ENCODE data around the gene TRIM28.

The TRIM28 gene

DNA sequence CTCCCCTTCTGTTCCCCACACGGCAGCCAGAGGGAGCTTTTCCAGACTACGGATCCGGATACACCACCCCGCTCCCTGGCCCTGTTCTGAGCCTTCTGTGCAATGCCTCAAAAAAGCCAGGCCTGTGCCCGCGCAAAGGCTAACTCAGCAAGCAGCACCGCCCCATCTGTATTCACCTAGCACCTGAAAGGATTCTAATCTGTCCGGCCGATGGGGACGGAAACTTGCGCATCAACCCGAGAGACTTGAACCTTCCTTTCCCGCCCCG, 24.8 kb upstream of the TRIM28 start:
- H3K9me3 ChIP-seq (ENCODE audit: insufficient read depth, low read length, severe bottlenecking), result no peaks in the 10 kb centered on the region
- H3K36me3 ChIP-seq (ENCODE audit: insufficient read depth, low read length), result peaks cover 29% of the 10 kb centered on the region
- H3K4me2 ChIP-seq (ENCODE audit: insufficient read depth, low read length), result peak overlapping the region; percentile 90
- no peak for TF ChIP-seq EZH2 (IDR thresholded peaks at IDR 0.05; ENCODE audit: borderline replicate concordance, low read depth, low read length, severe bottlenecking)
- TF ChIP-seq, protein P1, sequence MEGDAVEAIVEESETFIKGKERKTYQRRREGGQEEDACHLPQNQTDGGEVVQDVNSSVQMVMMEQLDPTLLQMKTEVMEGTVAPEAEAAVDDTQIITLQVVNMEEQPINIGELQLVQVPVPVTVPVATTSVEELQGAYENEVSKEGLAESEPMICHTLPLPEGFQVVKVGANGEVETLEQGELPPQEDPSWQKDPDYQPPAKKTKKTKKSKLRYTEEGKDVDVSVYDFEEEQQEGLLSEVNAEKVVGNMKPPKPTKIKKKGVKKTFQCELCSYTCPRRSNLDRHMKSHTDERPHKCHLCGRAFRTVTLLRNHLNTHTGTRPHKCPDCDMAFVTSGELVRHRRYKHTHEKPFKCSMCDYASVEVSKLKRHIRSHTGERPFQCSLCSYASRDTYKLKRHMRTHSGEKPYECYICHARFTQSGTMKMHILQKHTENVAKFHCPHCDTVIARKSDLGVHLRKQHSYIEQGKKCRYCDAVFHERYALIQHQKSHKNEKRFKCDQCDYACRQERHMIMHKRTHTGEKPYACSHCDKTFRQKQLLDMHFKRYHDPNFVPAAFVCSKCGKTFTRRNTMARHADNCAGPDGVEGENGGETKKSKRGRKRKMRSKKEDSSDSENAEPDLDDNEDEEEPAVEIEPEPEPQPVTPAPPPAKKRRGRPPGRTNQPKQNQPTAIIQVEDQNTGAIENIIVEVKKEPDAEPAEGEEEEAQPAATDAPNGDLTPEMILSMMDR (IDR thresholded peaks at IDR 0.05; ENCODE audit: borderline replicate concordance, extremely low read depth, low read length, poor library complexity, severe bottlenecking), result peak; percentile 86
- H2AFZ ChIP-seq (ENCODE audit: low read depth, low read length), result peak overlapping the region; percentile 88
- peaks cover 21% of the 10 kb centered on the region for H4K20me1 ChIP-seq (ENCODE audit: insufficient read depth, low read length)
- peak; percentile 79 for DNase-seq
- peak overlapping the region; percentile 94 for H3K27ac ChIP-seq (ENCODE audit: low read length)
- peak overlapping the region; percentile 98 for H3K9ac ChIP-seq (ENCODE audit: low read depth, low read length)
- peak overlapping the region; percentile 82 to 92 for H3K4me3 ChIP-seq (ENCODE audit: low read depth in 1 of 2, low read length in 2 of 2)
- peaks cover 59% of the 10 kb centered on the region for H3K79me2 ChIP-seq (ENCODE audit: insufficient read depth, low read length)
- peak; percentile 44 for ATAC-seq (ENCODE audit: insufficient read depth, low read depth)
- peaks cover 55% of the 10 kb centered on the region for H3K4me1 ChIP-seq (ENCODE audit: insufficient read depth, low read length)
- H3K27me3 ChIP-seq (ENCODE audit: insufficient read depth, low read length, poor library complexity), result no peaks in the 10 kb centered on the region

DNA sequence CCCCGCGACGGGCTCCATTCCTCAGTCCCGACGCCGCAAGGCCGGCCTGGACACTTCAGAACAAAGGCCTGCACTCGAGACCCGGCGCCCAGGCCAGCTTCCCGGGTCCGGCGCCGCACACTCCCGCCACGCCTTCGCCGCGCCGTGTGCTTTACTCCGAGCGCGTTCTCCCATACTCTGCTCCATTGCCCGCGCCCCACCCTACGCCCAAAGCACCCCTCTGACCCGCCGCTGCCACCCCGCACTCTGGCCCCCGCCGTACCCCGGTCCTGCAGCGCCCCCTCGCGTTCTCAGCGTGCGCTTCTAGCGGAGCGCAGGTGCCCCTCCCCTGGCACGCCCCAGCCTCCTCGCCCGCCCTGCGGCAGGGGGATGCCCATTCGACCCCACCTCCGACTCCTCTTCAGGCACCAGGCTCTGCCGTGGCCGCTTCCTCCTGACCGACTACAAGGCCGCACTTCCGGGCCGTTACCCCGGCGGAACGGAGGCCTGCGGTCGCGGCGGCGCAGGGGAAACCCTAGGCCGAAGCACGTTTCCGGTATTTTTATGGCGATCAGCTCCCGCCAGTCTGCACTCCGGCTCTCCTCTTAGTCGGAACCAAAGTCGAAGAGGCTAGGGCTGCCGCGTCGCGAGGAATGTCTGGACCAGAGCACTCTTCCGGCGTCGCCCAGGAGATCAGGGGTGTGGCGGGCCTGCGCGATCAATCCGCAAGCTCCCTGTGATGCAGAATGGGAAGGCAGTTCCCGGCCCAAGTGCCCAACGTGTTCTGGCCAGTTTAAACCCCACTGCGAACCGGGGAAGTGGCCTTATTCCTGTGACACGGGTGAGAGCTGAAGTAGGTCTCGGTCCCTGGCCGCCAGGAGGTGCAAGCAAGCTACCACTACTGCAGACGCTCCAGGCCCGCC, 24.3 kb upstream of the TRIM28 start, which contains the start of gene ZBTB45:
Gene ZBTB45, minus strand, starts transcription at position 456 of the 902 bp plus-strand sequence. CDS start 2,137 bp downstream, outside the sequence.
- H3K27me3 ChIP-seq (ENCODE audit: insufficient read depth, low read length, poor library complexity), result no peaks in the 10 kb centered on the region
- H3K4me3 ChIP-seq (ENCODE audit: low read depth in 1 of 2, low read length in 2 of 2), result peak within 1 kb of the TSS; percentile 82 to 92
- H4K20me1 ChIP-seq (ENCODE audit: insufficient read depth, low read length), result peaks cover 21% of the 10 kb centered on the region
- peak within 1 kb of the TSS; percentile 90 for H3K4me2 ChIP-seq (ENCODE audit: insufficient read depth, low read length)
- H3K9ac ChIP-seq (ENCODE audit: low read depth, low read length), result peak within 1 kb of the TSS; percentile 98
- TF ChIP-seq EZH2 (IDR thresholded peaks at IDR 0.05; ENCODE audit: borderline replicate concordance, low read depth, low read length, severe bottlenecking), result no peak
- TF ChIP-seq, protein P1 (IDR thresholded peaks at IDR 0.05; ENCODE audit: borderline replicate concordance, extremely low read depth, low read length, poor library complexity, severe bottlenecking), result peak; percentile 92
- peaks cover 52% of the 10 kb centered on the region for H3K4me1 ChIP-seq (ENCODE audit: insufficient read depth, low read length)
- H3K79me2 ChIP-seq (ENCODE audit: insufficient read depth, low read length), result peaks cover 54% of the 10 kb centered on the region
- peaks cover 26% of the 10 kb centered on the region for H3K36me3 ChIP-seq (ENCODE audit: insufficient read depth, low read length)
- H3K27ac ChIP-seq (ENCODE audit: low read length), result peak within 1 kb of the TSS; percentile 94
- ATAC-seq (ENCODE audit: insufficient read depth, low read depth) (peak; percentile 81), DNase-seq (peak; percentile 96)
- no peaks in the 10 kb centered on the region for H3K9me3 ChIP-seq (ENCODE audit: insufficient read depth, low read length, severe bottlenecking)
- peak within 1 kb of the TSS; percentile 88 for H2AFZ ChIP-seq (ENCODE audit: low read depth, low read length)

DNA sequence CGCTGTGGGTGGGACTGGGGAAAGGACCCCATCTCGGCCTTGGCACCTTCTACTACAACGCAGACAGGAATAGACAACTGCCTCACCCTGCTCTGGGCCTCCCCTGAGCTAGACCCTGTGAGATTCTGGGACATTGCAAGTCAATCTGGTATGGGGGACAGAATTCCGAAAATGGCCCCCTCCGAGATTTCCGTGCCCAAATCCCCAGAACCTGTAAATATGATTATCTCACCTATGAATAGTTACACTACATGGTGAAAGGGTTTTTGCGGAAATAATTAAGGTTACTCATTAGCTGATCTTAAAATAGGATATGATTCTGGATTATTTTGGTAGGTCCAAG, 23.6 kb upstream of the TRIM28 start:
- H3K4me2 ChIP-seq (ENCODE audit: insufficient read depth, low read length), result peak overlapping the region; percentile 90
- H3K79me2 ChIP-seq (ENCODE audit: insufficient read depth, low read length), result peaks cover 49% of the 10 kb centered on the region
- H3K4me1 ChIP-seq (ENCODE audit: insufficient read depth, low read length), result peaks cover 45% of the 10 kb centered on the region
- peak overlapping the region; percentile 94 for H3K27ac ChIP-seq (ENCODE audit: low read length)
- TF ChIP-seq EZH2 (IDR thresholded peaks at IDR 0.05; ENCODE audit: borderline replicate concordance, low read depth, low read length, severe bottlenecking), result no peak
- TF ChIP-seq, protein P1 (IDR thresholded peaks at IDR 0.05; ENCODE audit: borderline replicate concordance, extremely low read depth, low read length, poor library complexity, severe bottlenecking), result no peak
- DNase-seq (no peak), ATAC-seq (ENCODE audit: insufficient read depth, low read depth) (no peak)
- H3K27me3 ChIP-seq (ENCODE audit: insufficient read depth, low read length, poor library complexity), result no peaks in the 10 kb centered on the region
- peak overlapping the region; percentile 82 to 92; a peak in 3 of 4 replicates for H3K4me3 ChIP-seq (ENCODE audit: low read depth in 1 of 2, low read length in 2 of 2)
- peak overlapping the region; percentile 88 for H2AFZ ChIP-seq (ENCODE audit: low read depth, low read length)
- H3K36me3 ChIP-seq (ENCODE audit: insufficient read depth, low read length), result peaks cover 23% of the 10 kb centered on the region
- no peaks in the 10 kb centered on the region for H3K9me3 ChIP-seq (ENCODE audit: insufficient read depth, low read length, severe bottlenecking)
- H4K20me1 ChIP-seq (ENCODE audit: insufficient read depth, low read length), result peaks cover 21% of the 10 kb centered on the region
- peak overlapping the region; percentile 98 for H3K9ac ChIP-seq (ENCODE audit: low read depth, low read length)
